ENCODE measurements around the gene ZNF8.

Gene ZNF8

GRCh38 chr19:58317476-58318072 is 38.8 kb downstream of the ZNF8 start:
- no peak overlapping the region for H3K27ac ChIP-seq
- TF ChIP-seq CTCF (conservative IDR thresholded peaks at IDR 0.05; ENCODE audit: low read depth): no peak
- DNase-seq (ENCODE audit: low spot score): peak; percentile 42
- ChIA-PET POLR2A (ENCODE audit: low non-redundant PET) (no interaction called here), CTCF (no interaction called here)

- no peak for TF ChIP-seq CTCF (conservative IDR thresholded peaks at IDR 0.05; ENCODE audit: low read depth)
- ChIA-PET CTCF (no interaction called here), POLR2A (ENCODE audit: low non-redundant PET) (no interaction called here)
- H3K27ac ChIP-seq: no peak overlapping the region
- no peak for DNase-seq (ENCODE audit: low spot score)
Measured at GRCh38 chr19:58318297-58318696, 39.5 kb downstream of the ZNF8 start.

GRCh38 chr19:58319241-58319640 is 40.5 kb downstream of the ZNF8 start:
- no peak for TF ChIP-seq CTCF (conservative IDR thresholded peaks at IDR 0.05; ENCODE audit: low read depth)
- no peak for DNase-seq (ENCODE audit: low spot score)
- ChIA-PET CTCF (no interaction called here), POLR2A (ENCODE audit: low non-redundant PET) (no interaction called here)
- 0 out of 2 replicates have a peak overlapping the region, but pooled peaks have one; percentile 6 for H3K27ac ChIP-seq

GRCh38 chr19:58325311-58326022 is 46.7 kb downstream of the ZNF8 start:
- ChIA-PET POLR2A (ENCODE audit: low non-redundant PET) (no interaction called here), CTCF (no interaction called here)
- TF ChIP-seq CTCF (conservative IDR thresholded peaks at IDR 0.05; ENCODE audit: low read depth): no peak
- H3K27ac ChIP-seq: no peak overlapping the region
- DNase-seq (ENCODE audit: low spot score): no peak

GRCh38 chr19:58326501-58326913 is 47.8 kb downstream of the ZNF8 start:
- no peak for DNase-seq (ENCODE audit: low spot score)
- ChIA-PET CTCF (interaction anchor here (0.6 kb wide), 2 partner anchors 12 to 127 kb away, joined by 3 read pairs; no protein-coding TSS in a partner anchor), POLR2A (ENCODE audit: low non-redundant PET) (interaction anchor here (0.6 to 0.9 kb wide), 2 partner anchors 36 to 43 kb away, joined by 3 to 4 read pairs; partner anchors contain the start of gene ZNF497)
- TF ChIP-seq CTCF (conservative IDR thresholded peaks at IDR 0.05; ENCODE audit: low read depth): no peak
- peak overlapping the region; percentile 88 for H3K27ac ChIP-seq

- H3K27ac ChIP-seq: peak within 1 kb of the TSS; percentile 88
- CTCF ChIA-PET: interaction anchor here (0.6 kb wide), 2 partner anchors 12 to 126 kb away, joined by 3 read pairs; no protein-coding TSS in a partner anchor
- DNase-seq (ENCODE audit: low spot score): peak; percentile 95
- POLR2A ChIA-PET (ENCODE audit: low non-redundant PET): interaction anchor here (0.6 to 0.9 kb wide), 2 partner anchors 35 to 42 kb away, joined by 3 to 4 read pairs; partner anchors contain the start of gene ZNF497
- TF ChIP-seq CTCF (conservative IDR thresholded peaks at IDR 0.05; ENCODE audit: low read depth): no peak
Measured at GRCh38 chr19:58326914-58327726, 48.4 kb downstream of the ZNF8 start, which contains the start of gene ZSCAN22. ZSCAN22 (plus strand) TSS chr19:58326994; CDS start chr19:58334803, 7,809 bp downstream.

All from RWPE1 (cell line).